Activated naive CD4-positive, alpha-beta T cell treated with anti-CD3 and anti-CD28 coated beads, Interleukin-2, amount 50 U/mL, for 24 hours (primary cell): ENCODE measurements around the gene FEM1A.
"Not testable (repeated sequence)": the region's sequence is repeated elsewhere in the genome, so short reads cannot be mapped to it uniquely, and the experiment has no call there.

ENCODE experiments used
- H3K27ac Mint-ChIP-seq: one replicate; pipeline ENCODE4 v1.8.0; 2021; ENCODE audit warnings: mild to moderate bottlenecking, mixed read lengths
- H3K27me3 Mint-ChIP-seq: one replicate; pipeline ENCODE4 v1.8.0; 2021; ENCODE audit warnings: mixed read lengths
- H3K36me3 Mint-ChIP-seq: one replicate; pipeline ENCODE4 v1.8.0; 2021; ENCODE audit warnings: mixed read lengths
- H3K4me1 Mint-ChIP-seq: one replicate; pipeline ENCODE4 v1.8.0; 2021; ENCODE audit warnings: mixed read lengths
- H3K4me3 Mint-ChIP-seq: one replicate; pipeline ENCODE4 v1.8.0; 2021; ENCODE audit warnings: mild to moderate bottlenecking, mixed read lengths
- H3K9me3 Mint-ChIP-seq: one replicate; pipeline ENCODE4 v1.8.0; 2021; ENCODE audit warnings: mixed read lengths

The FEM1A gene

GRCh38 chr19:4791183-4792018 lies at the start of gene FEM1A:
TSS of gene FEM1A (plus strand) at chr19:4791734. CDS start at chr19:4791855, 121 bp downstream.
- H3K27ac Mint-ChIP-seq: peak within 1 kb of the TSS; percentile 89
- H3K36me3 Mint-ChIP-seq: peaks cover 1% of the 10 kb centered on the region
- H3K4me1 Mint-ChIP-seq: peaks cover 28% of the 10 kb centered on the region
- no peaks in the 10 kb centered on the region for H3K27me3 Mint-ChIP-seq
- H3K9me3 Mint-ChIP-seq: no peaks in the 10 kb centered on the region
- H3K4me3 Mint-ChIP-seq: peak within 1 kb of the TSS; percentile 92

- Mint-ChIP-seq H3K9me3 (no peaks in the 10 kb centered on the region), H3K4me1 (no peaks in the 10 kb centered on the region), H3K4me3 (no peak overlapping the region), H3K36me3 (no peaks in the 10 kb centered on the region), H3K27me3 (peaks cover 7% of the 10 kb centered on the region), H3K27ac (no peak overlapping the region)
These were observed 48.5 kb upstream of the FEM1A start for GRCh38 chr19:4742723-4743646.

GRCh38 chr19:4744451-4745174 lies 46.9 kb upstream of the FEM1A start:
- peaks cover 9% of the 10 kb centered on the region for H3K27me3 Mint-ChIP-seq

GRCh38 chr19:4745175-4745574 lies 46.4 kb upstream of the FEM1A start:
- peaks cover 11% of the 10 kb centered on the region for H3K27me3 Mint-ChIP-seq

More at GRCh38 chr19:4744451-4745174, 46.9 kb upstream of the FEM1A start:
- Mint-ChIP-seq H3K4me3 (no peak overlapping the region), H3K27ac (no peak overlapping the region), H3K9me3 (no peaks in the 10 kb centered on the region), H3K4me1 (no peaks in the 10 kb centered on the region), H3K36me3 (no peaks in the 10 kb centered on the region)

GRCh38 chr19:4745986-4746385 lies 45.5 kb upstream of the FEM1A start:
- H3K4me1 Mint-ChIP-seq: no peaks in the 10 kb centered on the region
- no peak overlapping the region for H3K27ac Mint-ChIP-seq
- no peak overlapping the region for H3K4me3 Mint-ChIP-seq
- H3K27me3 Mint-ChIP-seq: peaks cover 11% of the 10 kb centered on the region
- no peaks in the 10 kb centered on the region for H3K36me3 Mint-ChIP-seq
- no peaks in the 10 kb centered on the region for H3K9me3 Mint-ChIP-seq

More at GRCh38 chr19:4745175-4745574, 46.4 kb upstream of the FEM1A start:
- not testable (repeated sequence) for H3K36me3 Mint-ChIP-seq, H3K27ac Mint-ChIP-seq, H3K4me1 Mint-ChIP-seq, H3K4me3 Mint-ChIP-seq, H3K9me3 Mint-ChIP-seq

- Mint-ChIP-seq H3K27ac (no peak overlapping the region), H3K36me3 (no peaks in the 10 kb centered on the region), H3K27me3 (peaks cover 9% of the 10 kb centered on the region), H3K9me3 (no peaks in the 10 kb centered on the region), H3K4me3 (no peak overlapping the region), H3K4me1 (no peaks in the 10 kb centered on the region)
These were observed 43.3 kb upstream of the FEM1A start for GRCh38 chr19:4748185-4748584.

GRCh38 chr19:4748589-4748988 lies 42.9 kb upstream of the FEM1A start:
- H3K27ac Mint-ChIP-seq: no peak overlapping the region
- no peaks in the 10 kb centered on the region for H3K9me3 Mint-ChIP-seq
- H3K4me1 Mint-ChIP-seq: no peaks in the 10 kb centered on the region
- no peaks in the 10 kb centered on the region for H3K36me3 Mint-ChIP-seq
- H3K27me3 Mint-ChIP-seq: peaks cover 7% of the 10 kb centered on the region
- no peak overlapping the region for H3K4me3 Mint-ChIP-seq

GRCh38 chr19:4749870-4750590 lies 41.5 kb upstream of the FEM1A start:
- H3K27ac Mint-ChIP-seq: peak overlapping the region; percentile 51
- H3K9me3 Mint-ChIP-seq: no peaks in the 10 kb centered on the region
- H3K36me3 Mint-ChIP-seq: no peaks in the 10 kb centered on the region
- H3K4me3 Mint-ChIP-seq: no peak overlapping the region
- peaks cover 12% of the 10 kb centered on the region for H3K27me3 Mint-ChIP-seq
- H3K4me1 Mint-ChIP-seq: no peaks in the 10 kb centered on the region

GRCh38 chr19:4754248-4754647 lies 37.3 kb upstream of the FEM1A start:
- H3K4me1 Mint-ChIP-seq: no peaks in the 10 kb centered on the region
- peaks cover 13% of the 10 kb centered on the region for H3K27me3 Mint-ChIP-seq
- H3K27ac Mint-ChIP-seq: no peak overlapping the region
- H3K4me3 Mint-ChIP-seq: no peak overlapping the region
- H3K9me3 Mint-ChIP-seq: no peaks in the 10 kb centered on the region
- H3K36me3 Mint-ChIP-seq: no peaks in the 10 kb centered on the region

- H3K4me3 Mint-ChIP-seq: no peak overlapping the region
- H3K27ac Mint-ChIP-seq: no peak overlapping the region
- peaks cover 14% of the 10 kb centered on the region for H3K27me3 Mint-ChIP-seq
- H3K4me1 Mint-ChIP-seq: peaks cover 3% of the 10 kb centered on the region
- no peaks in the 10 kb centered on the region for H3K9me3 Mint-ChIP-seq
- H3K36me3 Mint-ChIP-seq: no peaks in the 10 kb centered on the region
These were observed 36.1 kb upstream of the FEM1A start for GRCh38 chr19:4755459-4755858.

- peaks cover 3% of the 10 kb centered on the region for H3K4me1 Mint-ChIP-seq
These were observed 33.5 kb upstream of the FEM1A start for GRCh38 chr19:4758082-4758481.

GRCh38 chr19:4758659-4759058 lies 32.9 kb upstream of the FEM1A start:
- H3K4me3 Mint-ChIP-seq: no peak overlapping the region
- H3K27ac Mint-ChIP-seq: no peak overlapping the region
- no peaks in the 10 kb centered on the region for H3K9me3 Mint-ChIP-seq
- H3K4me1 Mint-ChIP-seq: peaks cover 3% of the 10 kb centered on the region
- H3K27me3 Mint-ChIP-seq: peaks cover 27% of the 10 kb centered on the region
- H3K36me3 Mint-ChIP-seq: no peaks in the 10 kb centered on the region

More at GRCh38 chr19:4758082-4758481, 33.5 kb upstream of the FEM1A start:
- peaks cover 26% of the 10 kb centered on the region for H3K27me3 Mint-ChIP-seq
- no peak overlapping the region for H3K27ac Mint-ChIP-seq
- H3K9me3 Mint-ChIP-seq: no peaks in the 10 kb centered on the region
- H3K36me3 Mint-ChIP-seq: no peaks in the 10 kb centered on the region
- no peak overlapping the region for H3K4me3 Mint-ChIP-seq

- Mint-ChIP-seq H3K36me3 (no peaks in the 10 kb centered on the region), H3K4me1 (peaks cover 3% of the 10 kb centered on the region), H3K27me3 (peaks cover 27% of the 10 kb centered on the region), H3K4me3 (peak overlapping the region; percentile 60), H3K27ac (no peak overlapping the region), H3K9me3 (no peaks in the 10 kb centered on the region)
These were observed 31.9 kb upstream of the FEM1A start for GRCh38 chr19:4759388-4760284.

GRCh38 chr19:4760285-4760650 lies 31.3 kb upstream of the FEM1A start:
- H3K27ac Mint-ChIP-seq: no peak overlapping the region
- no peaks in the 10 kb centered on the region for H3K36me3 Mint-ChIP-seq
- no peaks in the 10 kb centered on the region for H3K9me3 Mint-ChIP-seq
- peaks cover 3% of the 10 kb centered on the region for H3K4me1 Mint-ChIP-seq
- peaks cover 24% of the 10 kb centered on the region for H3K27me3 Mint-ChIP-seq
- peak overlapping the region; percentile 60 for H3K4me3 Mint-ChIP-seq
